ENCODE measurements around the gene DHRS4L2. TPM values are rescaled to one million over a fixed set of nuclear protein-coding genes. Genes with fewer than 3 reads are reported as not detected.
A peak's percentile ranks its signal among the peaks of the same experiment; 100 is the strongest.
"Not testable (repeated sequence)": the region's sequence is repeated elsewhere in the genome, so short reads cannot be mapped to it uniquely, and the experiment has no call there.

Gene DHRS4L2
- polyA plus RNA-seq, 1 donor (not counting 4 experiments of a cell fraction or from before 2014, with no cell fraction given) = 18.1 TPM

GRCh38 chr14:23977208-23977607 lies 11.5 kb upstream of the DHRS4L2 start:
- H3K4me3 ChIP-seq (ENCODE audit: control insufficient read depth in 2 of 3, extremely low read depth in 1 of 3, insufficient read depth in 2 of 3, low read depth in 1 of 3, low read length in 3 of 3); H3K79me2 ChIP-seq (ENCODE audit: control insufficient read depth, insufficient read depth, low read length); H4K20me1 ChIP-seq (ENCODE audit: control insufficient read depth, extremely low read depth, insufficient read depth, low read length); H3K9ac ChIP-seq (ENCODE audit: control insufficient read depth, extremely low read depth, insufficient read depth, low read length); H3K9me1 ChIP-seq (ENCODE audit: control insufficient read depth, extremely low read depth, insufficient read depth, low read length); FAIRE-seq; H2AFZ ChIP-seq (ENCODE audit: control insufficient read depth, low read length); dilution Hi-C loops (cut with MboI; ENCODE audit: extremely low pct_ligation_motif_present, low sequenced_read_pairs); H3K36me3 ChIP-seq (ENCODE audit: control insufficient read depth in 2 of 2, extremely low read depth in 1 of 2, insufficient read depth in 2 of 2, low read length in 2 of 2); DNase-seq (ENCODE audit: low read depth, low spot score); H3K27me3 ChIP-seq (ENCODE audit: control insufficient read depth, extremely low read depth, insufficient read depth, low read length); H3K27ac ChIP-seq (ENCODE audit: control insufficient read depth, insufficient read depth, low read length); H3K9me3 ChIP-seq (ENCODE audit: control insufficient read depth, low read depth, low read length); H3K4me2 ChIP-seq (ENCODE audit: control insufficient read depth, extremely low read depth, insufficient read depth, low read depth, low read length); H3K4me1 ChIP-seq (ENCODE audit: control insufficient read depth, extremely low read depth, insufficient read depth, low read length): not testable (repeated sequence)
- TF ChIP-seq, protein P1, sequence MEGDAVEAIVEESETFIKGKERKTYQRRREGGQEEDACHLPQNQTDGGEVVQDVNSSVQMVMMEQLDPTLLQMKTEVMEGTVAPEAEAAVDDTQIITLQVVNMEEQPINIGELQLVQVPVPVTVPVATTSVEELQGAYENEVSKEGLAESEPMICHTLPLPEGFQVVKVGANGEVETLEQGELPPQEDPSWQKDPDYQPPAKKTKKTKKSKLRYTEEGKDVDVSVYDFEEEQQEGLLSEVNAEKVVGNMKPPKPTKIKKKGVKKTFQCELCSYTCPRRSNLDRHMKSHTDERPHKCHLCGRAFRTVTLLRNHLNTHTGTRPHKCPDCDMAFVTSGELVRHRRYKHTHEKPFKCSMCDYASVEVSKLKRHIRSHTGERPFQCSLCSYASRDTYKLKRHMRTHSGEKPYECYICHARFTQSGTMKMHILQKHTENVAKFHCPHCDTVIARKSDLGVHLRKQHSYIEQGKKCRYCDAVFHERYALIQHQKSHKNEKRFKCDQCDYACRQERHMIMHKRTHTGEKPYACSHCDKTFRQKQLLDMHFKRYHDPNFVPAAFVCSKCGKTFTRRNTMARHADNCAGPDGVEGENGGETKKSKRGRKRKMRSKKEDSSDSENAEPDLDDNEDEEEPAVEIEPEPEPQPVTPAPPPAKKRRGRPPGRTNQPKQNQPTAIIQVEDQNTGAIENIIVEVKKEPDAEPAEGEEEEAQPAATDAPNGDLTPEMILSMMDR (optimal IDR thresholded peaks at IDR 0.05 in 1 of 3, IDR thresholded peaks at IDR 0.05 in 1 of 3, conservative IDR thresholded peaks at IDR 0.05 in 1 of 3; ENCODE audit: extremely low read depth in 1 of 3, insufficient read depth in 2 of 3, low read length in 3 of 3) = peak in 2 of 3 experiments; percentile 9 to 16

- FAIRE-seq; H3K4me2 ChIP-seq (ENCODE audit: control insufficient read depth, extremely low read depth, insufficient read depth, low read depth, low read length); H2AFZ ChIP-seq (ENCODE audit: control insufficient read depth, low read length); H3K79me2 ChIP-seq (ENCODE audit: control insufficient read depth, insufficient read depth, low read length); H3K9me3 ChIP-seq (ENCODE audit: control insufficient read depth, low read depth, low read length); H3K27ac ChIP-seq (ENCODE audit: control insufficient read depth, insufficient read depth, low read length); H3K27me3 ChIP-seq (ENCODE audit: control insufficient read depth, extremely low read depth, insufficient read depth, low read length); H3K36me3 ChIP-seq (ENCODE audit: control insufficient read depth in 2 of 2, extremely low read depth in 1 of 2, insufficient read depth in 2 of 2, low read length in 2 of 2); dilution Hi-C loops (cut with MboI; ENCODE audit: extremely low pct_ligation_motif_present, low sequenced_read_pairs); H4K20me1 ChIP-seq (ENCODE audit: control insufficient read depth, extremely low read depth, insufficient read depth, low read length); H3K9me1 ChIP-seq (ENCODE audit: control insufficient read depth, extremely low read depth, insufficient read depth, low read length); H3K9ac ChIP-seq (ENCODE audit: control insufficient read depth, extremely low read depth, insufficient read depth, low read length); DNase-seq (ENCODE audit: low read depth, low spot score); H3K4me3 ChIP-seq (ENCODE audit: control insufficient read depth in 2 of 3, extremely low read depth in 1 of 3, insufficient read depth in 2 of 3, low read depth in 1 of 3, low read length in 3 of 3): not testable (repeated sequence)
- H3K4me1 ChIP-seq (ENCODE audit: control insufficient read depth, extremely low read depth, insufficient read depth, low read length) = peaks cover 27% of the 10 kb centered on the region
Observed at GRCh38 chr14:23981951-23982813, 6.5 kb upstream of the DHRS4L2 start.

Data from keratinocyte (primary cell).